Right kidney (tissue), 1 donor: ENCODE results near the gene SMARCA4.

Source experiments
- DNase-seq: peaks from one replicate; pipeline ENCODE4 v3.0.0-alpha.2; 2016

Gene SMARCA4

GRCh38 chr19:11034449-11035213, 73.8 kb downstream of the SMARCA4 start:
- DNase-seq = no peak

- peak; percentile 54 for DNase-seq
These were observed 74.9 kb downstream of the SMARCA4 start for GRCh38 chr19:11035441-11036377.

GRCh38 chr19:11038511-11038910, 77.7 kb downstream of the SMARCA4 start:
- no peak for DNase-seq

- DNase-seq = no peak
These were observed 80.4 kb downstream of the SMARCA4 start for GRCh38 chr19:11041194-11041593.

- no peak for DNase-seq
These were observed 81.3 kb downstream of the SMARCA4 start for GRCh38 chr19:11041966-11042627.

GRCh38 chr19:11044431-11044830, 83.6 kb downstream of the SMARCA4 start:
- DNase-seq = no peak

- DNase-seq = no peak
These were observed 84.7 kb downstream of the SMARCA4 start for GRCh38 chr19:11045536-11045935.

GRCh38 chr19:11046605-11047354, 86.0 kb downstream of the SMARCA4 start:
- no peak for DNase-seq

GRCh38 chr19:11047866-11048265, 87.0 kb downstream of the SMARCA4 start:
- DNase-seq = no peak

- DNase-seq = no peak
These were observed 89.7 kb downstream of the SMARCA4 start for GRCh38 chr19:11050323-11051114.

GRCh38 chr19:11053817-11054195, 93.0 kb downstream of the SMARCA4 start:
- DNase-seq = no peak

- DNase-seq = no peak
These were observed 93.4 kb downstream of the SMARCA4 start for GRCh38 chr19:11054200-11054599.

GRCh38 chr19:11054628-11055027, 93.8 kb downstream of the SMARCA4 start:
- DNase-seq = no peak

- DNase-seq = no peak
These were observed 97.6 kb downstream of the SMARCA4 start for GRCh38 chr19:11058246-11059030.

GRCh38 chr19:11059511-11060358, 98.9 kb downstream of the SMARCA4 start:
- DNase-seq = no peak

- no peak for DNase-seq
These were observed 101.1 kb downstream of the SMARCA4 start for GRCh38 chr19:11061952-11062351.

GRCh38 chr19:11063434-11063833, 102.6 kb downstream of the SMARCA4 start:
- DNase-seq = no peak

GRCh38 chr19:11064831-11065303, 104.0 kb downstream of the SMARCA4 start:
- DNase-seq = no peak

GRCh38 chr19:11066326-11066725, 105.5 kb downstream of the SMARCA4 start:
- DNase-seq = no peak
